DND-41 (cell line): ENCODE results near the gene DPF3.

Experiments
- ATAC-seq: fragments of 200-7000 bp; cut with Tn5 transposase; 3 replicates; pipeline ENCODE4 v1.9.1; 2021; ENCODE audit warnings: low read depth; ENCODE audit not compliant: insufficient read depth
- DNase-seq: peaks from one replicate; pipeline ENCODE4 v3.0.0-alpha.2; 2020
- H2AFZ ChIP-seq: 2 replicates; pipeline ENCODE4 v1.6.0; 2012; ENCODE audit warnings: low read depth, low read length
- H3K27ac ChIP-seq: 2 replicates; pipeline ENCODE4 v1.5.1; 2012; ENCODE audit warnings: low read length, inconsistent platforms
- H3K27me3 ChIP-seq: fragments of 200-600 bp; sonication (generic); 2 replicates; pipeline ENCODE4 v1.6.0; 2012; ENCODE audit warnings: low read length, mild to moderate bottlenecking, inconsistent platforms; ENCODE audit not compliant: insufficient read depth, poor library complexity
- H3K36me3 ChIP-seq: 2 replicates; pipeline ENCODE4 v1.5.1; 2012; ENCODE audit warnings: low read length, inconsistent platforms; ENCODE audit not compliant: insufficient read depth
- H3K4me1 ChIP-seq: 2 replicates; pipeline ENCODE4 v1.5.1; 2012; ENCODE audit warnings: mild to moderate bottlenecking, low read length; ENCODE audit not compliant: insufficient read depth
- H3K4me2 ChIP-seq: 2 replicates; pipeline ENCODE4 v1.6.0; 2012; ENCODE audit warnings: mild to moderate bottlenecking, moderate library complexity, low read length, inconsistent platforms; ENCODE audit not compliant: insufficient read depth
- H3K4me3 ChIP-seq, 2 experiments: fragments of 200-600 bp in 1 of 2; shearing (Covaris generic) in 1 of 2; 2 replicates each; pipeline ENCODE4 v1.5.1; 2012 to 2016; ENCODE audit warnings: inconsistent platforms in 2 of 2, low read length in 2 of 2, mild to moderate bottlenecking in 2 of 2, low read depth in 1 of 2, moderate library complexity in 1 of 2
- H3K79me2 ChIP-seq: 2 replicates; pipeline ENCODE4 v1.6.0; 2012; ENCODE audit warnings: low read length, inconsistent platforms; ENCODE audit not compliant: insufficient read depth
- H3K9ac ChIP-seq: 2 replicates; pipeline ENCODE4 v1.6.0; 2012; ENCODE audit warnings: low read depth, mild to moderate bottlenecking, inconsistent platforms, low read length, moderate library complexity
- H3K9me3 ChIP-seq: 2 replicates; pipeline ENCODE4 v1.5.1; 2012; ENCODE audit warnings: low read length, moderate library complexity, mild to moderate bottlenecking, inconsistent platforms; ENCODE audit not compliant: insufficient read depth, severe bottlenecking
- H4K20me1 ChIP-seq: 2 replicates; pipeline ENCODE4 v1.6.0; 2012; ENCODE audit warnings: low read length; ENCODE audit not compliant: insufficient read depth
- CTCF ChIP-seq: IDR thresholded peaks from 2 replicates; pipeline ENCODE4 v1.5.1; 2012; ENCODE audit warnings: borderline replicate concordance, low read length, moderate library complexity, mild to moderate bottlenecking; ENCODE audit not compliant: poor library complexity, severe bottlenecking; ENCODE audit errors: extremely low read depth
- EZH2 ChIP-seq: IDR thresholded peaks from 3 replicates; pipeline ENCODE4 v1.6.1; 2012; ENCODE audit warnings: borderline replicate concordance, low read depth, mild to moderate bottlenecking, moderate library complexity, low read length, inconsistent platforms; ENCODE audit not compliant: severe bottlenecking

DPF3 gene

GRCh38 chr14:72588521-72588920, 305.4 kb downstream of the DPF3 start:
- peaks cover 22% of the 10 kb centered on the region for H3K4me1 ChIP-seq
- DNase-seq (no peak), ATAC-seq (no peak)
- no peak overlapping the region for H2AFZ ChIP-seq
- H3K9me3 ChIP-seq: no peaks in the 10 kb centered on the region
- no peak overlapping the region for H3K4me2 ChIP-seq
- peaks cover 6% of the 10 kb centered on the region; the same call in 1 of the 2 replicates for H4K20me1 ChIP-seq
- no peak overlapping the region for H3K4me3 ChIP-seq
- TF ChIP-seq CTCF (no peak), EZH2 (no peak)
- no peaks in the 10 kb centered on the region for H3K79me2 ChIP-seq
- peaks cover 49% of the 10 kb centered on the region for H3K27me3 ChIP-seq
- no peaks in the 10 kb centered on the region for H3K36me3 ChIP-seq
- H3K27ac ChIP-seq: no peak overlapping the region
- H3K9ac ChIP-seq: no peak overlapping the region

- Histone ChIP-seq H4K20me1 (no peaks in the 10 kb centered on the region), H3K9ac (no peak overlapping the region), H3K27me3 (peaks cover 56% of the 10 kb centered on the region), H3K9me3 (no peaks in the 10 kb centered on the region), H3K4me2 (no peak overlapping the region), H2AFZ (no peak overlapping the region), H3K27ac (no peak overlapping the region), H3K79me2 (no peaks in the 10 kb centered on the region), H3K4me1 (no peaks in the 10 kb centered on the region), H3K4me3 (no peak overlapping the region), H3K36me3 (no peaks in the 10 kb centered on the region)
- no peak for TF ChIP-seq EZH2
- no peak for TF ChIP-seq CTCF
- DNase-seq (no peak), ATAC-seq (no peak)
These were observed 310.3 kb downstream of the DPF3 start for GRCh38 chr14:72583316-72584272.

GRCh38 chr14:72582582-72582981, 311.3 kb downstream of the DPF3 start:
- no peaks in the 10 kb centered on the region for H3K36me3 ChIP-seq
- no peaks in the 10 kb centered on the region for H3K9me3 ChIP-seq
- no peak overlapping the region for H3K9ac ChIP-seq
- H3K4me1 ChIP-seq: no peaks in the 10 kb centered on the region
- no peak for ATAC-seq
- no peak for DNase-seq
- H3K79me2 ChIP-seq: no peaks in the 10 kb centered on the region
- no peak overlapping the region for H3K27ac ChIP-seq
- peaks cover 50% of the 10 kb centered on the region for H3K27me3 ChIP-seq
- H3K4me2 ChIP-seq: no peak overlapping the region
- H2AFZ ChIP-seq: no peak overlapping the region
- H4K20me1 ChIP-seq: no peaks in the 10 kb centered on the region
- no peak for TF ChIP-seq EZH2
- no peak for TF ChIP-seq CTCF
- H3K4me3 ChIP-seq: no peak overlapping the region
